Dermis blood vessel endothelial cell (primary cell): ENCODE measurements around the gene DPRX. TPM values are rescaled to one million over a fixed set of nuclear protein-coding genes. Genes with fewer than 3 reads are reported as not detected.

ENCODE experiments used
- DNase-seq: peaks from one replicate; pipeline ENCODE4 v3.0.0; 2010
- total RNA-seq: library from RNA; depleted of rRNA; stranded (reverse); fragments of >200 nt; gene quantifications from 2 replicates; pipeline ENCODE4 v1.2.3, GENCODE V29; 2014

Gene DPRX
- not detected in 2 replicates for total RNA-seq

- no peak for DNase-seq
Measured at GRCh38 chr19:53631949-53632407, at the start of gene DPRX. Gene DPRX, plus strand, starts transcription at chr19:53631999. Its CDS starts 108 bp downstream, at chr19:53632107.

GRCh38 chr19:53583181-53583580 is 48.6 kb upstream of the DPRX start:
- no peak for DNase-seq

- no peak for DNase-seq
Measured at GRCh38 chr19:53586277-53586691, 45.5 kb upstream of the DPRX start.

GRCh38 chr19:53594811-53595509 is 36.8 kb upstream of the DPRX start:
- DNase-seq = no peak

- DNase-seq = no peak
Measured at GRCh38 chr19:53595510-53595867, 36.3 kb upstream of the DPRX start.

- no peak for DNase-seq
Measured at GRCh38 chr19:53596056-53596455, 35.7 kb upstream of the DPRX start.

- no peak for DNase-seq
Measured at GRCh38 chr19:53597023-53597422, 34.8 kb upstream of the DPRX start.

GRCh38 chr19:53598361-53598760 is 33.4 kb upstream of the DPRX start:
- no peak for DNase-seq

- peak; percentile 87 for DNase-seq
Measured at GRCh38 chr19:53600217-53600616, 31.6 kb upstream of the DPRX start.

GRCh38 chr19:53606031-53606430 is 25.8 kb upstream of the DPRX start:
- DNase-seq = no peak

- DNase-seq = no peak
Measured at GRCh38 chr19:53608381-53608780, 23.4 kb upstream of the DPRX start.

- no peak for DNase-seq
Measured at GRCh38 chr19:53612762-53613526, 18.9 kb upstream of the DPRX start.

- peak; percentile 76 for DNase-seq
Measured at GRCh38 chr19:53621885-53622740, 9.7 kb upstream of the DPRX start.

- peak; percentile 50 for DNase-seq
Measured at GRCh38 chr19:53624771-53625545, 6.8 kb upstream of the DPRX start.

GRCh38 chr19:53626486-53626885 is 5.3 kb upstream of the DPRX start:
- no peak for DNase-seq

GRCh38 chr19:53626976-53627375 is 4.8 kb upstream of the DPRX start:
- DNase-seq = no peak

- no peak for DNase-seq
Measured at GRCh38 chr19:53634768-53635167, 3.0 kb downstream of the DPRX start.

- DNase-seq = no peak
Measured at GRCh38 chr19:53639471-53639870, 7.7 kb downstream of the DPRX start.

GRCh38 chr19:53642381-53643099 is 10.7 kb downstream of the DPRX start:
- DNase-seq = no peak

GRCh38 chr19:53644061-53644816 is 12.4 kb downstream of the DPRX start:
- DNase-seq = no peak

GRCh38 chr19:53646144-53646543 is 14.3 kb downstream of the DPRX start:
- peak; percentile 30 for DNase-seq
